Erythroblast (primary cell): ENCODE data around the gene OR5L1.

Experiments
- DNase-seq, 2 experiments: peaks; one replicate each; lab custom pipeline; 2025; lab: John Stamatoyannopoulos, UW
- GATA1 ChIP-seq: IDR thresholded peaks from 2 replicates; pipeline ENCODE4 v1.6.1; 2011; ENCODE audit warnings: low read depth, mild to moderate bottlenecking, control low read depth, low read length, moderate library complexity
- POLR2A ChIP-seq: IDR thresholded peaks from 2 replicates; pipeline ENCODE4 v1.6.1; 2011; ENCODE audit warnings: mild to moderate bottlenecking, low read length

The OR5L1 gene

GRCh38 chr11:55811067-55811466 lies at the start of gene OR5L1:
Gene OR5L1 (plus strand): TSS chr11:55811367. CDS start chr11:55811467, 100 bp downstream.
- TF ChIP-seq POLR2A (no peak), GATA1 (no peak)
- DNase-seq, result no peak

GRCh38 chr11:55773138-55773537 lies 38.0 kb upstream of the OR5L1 start, which contains the start of gene OR5D13:
Gene OR5D13 (plus strand): TSS chr11:55773438. CDS start chr11:55773438, 0 bp downstream.
- DNase-seq, result no peak
- TF ChIP-seq GATA1 (no peak), POLR2A (no peak)

GRCh38 chr11:55791606-55792005 lies 19.6 kb upstream of the OR5L1 start:
- TF ChIP-seq POLR2A (no peak), GATA1 (no peak)
- no peak for DNase-seq

- no peak for TF ChIP-seq GATA1
- no peak for TF ChIP-seq POLR2A
- no peak for DNase-seq
Observed at GRCh38 chr11:55793321-55793720, 17.8 kb upstream of the OR5L1 start.

GRCh38 chr11:55795256-55795655 lies 15.9 kb upstream of the OR5L1 start, which contains the start of gene OR5D14:
Gene OR5D14 (plus strand): TSS chr11:55795556. CDS start chr11:55795556, 0 bp downstream.
- no peak for DNase-seq
- TF ChIP-seq POLR2A (no peak), GATA1 (no peak)

GRCh38 chr11:55806248-55806647 lies 4.9 kb upstream of the OR5L1 start:
- TF ChIP-seq POLR2A (no peak), GATA1 (no peak)
- no peak for DNase-seq

- TF ChIP-seq POLR2A, result no peak
- no peak for TF ChIP-seq GATA1
- DNase-seq, result no peak
Observed at GRCh38 chr11:55819330-55819729, 8.2 kb downstream of the OR5L1 start, which contains the start of gene OR5D18. Gene OR5D18 (plus strand): TSS chr11:55819630. CDS start chr11:55819630, 0 bp downstream.

- TF ChIP-seq POLR2A, result no peak
- no peak for TF ChIP-seq GATA1
- DNase-seq, result no peak
Observed at GRCh38 chr11:55826919-55827318, 15.8 kb downstream of the OR5L1 start, which contains the start of gene OR5L2. Gene OR5L2 (plus strand): TSS chr11:55827219. CDS start chr11:55827219, 0 bp downstream.

GRCh38 chr11:55838452-55838851 lies 27.3 kb downstream of the OR5L1 start, which contains the start of gene OR5D16:
Gene OR5D16 (plus strand): TSS chr11:55838752. CDS start chr11:55838752, 0 bp downstream.
- DNase-seq, result no peak
- no peak for TF ChIP-seq POLR2A
- no peak for TF ChIP-seq GATA1

GRCh38 chr11:55847453-55847852 lies 36.3 kb downstream of the OR5L1 start:
- no peak for DNase-seq
- TF ChIP-seq POLR2A, result no peak
- TF ChIP-seq GATA1, result no peak

GRCh38 chr11:55849037-55849436 lies 37.9 kb downstream of the OR5L1 start:
- no peak for TF ChIP-seq GATA1
- no peak for TF ChIP-seq POLR2A
- no peak for DNase-seq

GRCh38 chr11:55852141-55852540 lies 41.0 kb downstream of the OR5L1 start:
- DNase-seq, result no peak
- TF ChIP-seq POLR2A (no peak), GATA1 (no peak)

- DNase-seq, result no peak
- no peak for TF ChIP-seq POLR2A
- no peak for TF ChIP-seq GATA1
Observed at GRCh38 chr11:55854704-55855103, 43.5 kb downstream of the OR5L1 start.
